Measurements from ENCODE around the gene OR52N5. TPM values are rescaled to one million over a fixed set of nuclear protein-coding genes. Genes with fewer than 3 reads are reported as not detected.
A peak's percentile ranks its signal among the peaks of the same experiment; 100 is the strongest.

OR52N5 gene
- total RNA-seq: not detected in 2 replicates

DNA sequence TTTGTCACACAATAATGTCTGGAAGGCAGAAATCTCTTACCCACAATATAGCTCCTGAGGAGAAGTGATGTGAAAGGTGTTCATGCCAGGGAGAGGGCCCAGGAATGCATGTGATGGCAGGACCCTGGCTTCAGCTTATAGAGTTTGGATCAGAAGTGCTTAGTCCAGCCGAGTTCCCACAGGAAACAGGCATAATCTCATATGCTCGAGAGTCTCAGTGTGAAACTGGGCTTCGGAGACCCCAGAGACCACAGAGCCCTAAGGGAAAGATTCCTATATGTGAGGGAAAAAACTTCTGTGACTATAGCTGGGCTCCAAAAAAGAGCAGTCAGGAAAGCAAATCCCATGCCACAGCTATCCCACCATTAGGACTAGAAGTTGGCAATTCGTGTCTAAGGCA, at the start of gene OR52N5:
OR52N5 (minus strand) TSS at position 101 of the 400 bp plus-strand sequence. CDS start 4,721 bp downstream, outside the sequence.
- intact Hi-C loops (cut with micrococcal nuclease): no loop called here
- Mint-ChIP-seq H3K9me3 (no peaks in the 10 kb centered on the region), H3K27me3 (ENCODE audit: low read depth) (peaks cover under 1% of the 10 kb centered on the region), H3K4me1 (ENCODE audit: low read depth) (no peaks in the 10 kb centered on the region), H3K4me3 (ENCODE audit: low read depth) (no peak within 1 kb of the TSS), H3K36me3 (ENCODE audit: low read depth) (no peaks in the 10 kb centered on the region), H3K27ac (no peak within 1 kb of the TSS)
- no peak for DNase-seq (ENCODE audit: low spot score)

DNA sequence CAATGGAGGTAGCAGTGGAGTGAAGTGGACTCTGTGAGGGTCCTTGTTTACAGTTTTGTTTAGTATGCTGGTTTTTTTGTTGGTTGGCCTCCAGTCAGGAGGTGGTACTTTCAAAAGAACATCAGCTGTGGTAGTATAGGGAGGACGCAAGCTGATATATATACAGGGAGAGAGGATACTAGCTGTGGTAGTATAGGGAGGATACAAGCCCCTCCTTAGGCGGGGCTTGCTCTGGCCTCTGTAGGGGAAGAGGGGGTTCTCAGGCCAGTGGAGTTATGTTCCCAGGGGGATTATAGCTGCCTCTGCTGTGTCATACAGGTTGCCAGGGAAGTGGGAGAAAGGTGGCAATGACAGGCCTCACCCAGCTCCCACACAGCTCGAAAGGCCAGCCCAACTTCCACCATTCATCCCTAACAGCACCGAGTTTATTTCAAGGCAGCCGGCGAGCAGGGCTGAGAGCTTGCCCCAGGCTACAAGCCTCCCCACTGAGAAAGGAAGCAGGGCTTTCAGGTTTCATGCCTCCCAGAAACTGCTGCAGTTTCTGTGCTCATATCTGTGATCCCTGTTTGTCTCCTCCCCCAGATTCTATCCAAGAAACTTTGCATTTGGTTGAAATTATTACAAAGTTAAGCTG, 48.2 kb upstream of the OR52N5 start:
- no peaks in the 10 kb centered on the region for H3K4me1 Mint-ChIP-seq (ENCODE audit: low read depth)
- H3K4me3 Mint-ChIP-seq (ENCODE audit: low read depth): no peak overlapping the region
- intact Hi-C loops (cut with micrococcal nuclease): no loop called here
- no peak overlapping the region for H3K27ac Mint-ChIP-seq
- no peak for DNase-seq (ENCODE audit: low spot score)
- H3K36me3 Mint-ChIP-seq (ENCODE audit: low read depth): no peaks in the 10 kb centered on the region
- no peaks in the 10 kb centered on the region for H3K27me3 Mint-ChIP-seq (ENCODE audit: low read depth)
- no peaks in the 10 kb centered on the region for H3K9me3 Mint-ChIP-seq

DNA sequence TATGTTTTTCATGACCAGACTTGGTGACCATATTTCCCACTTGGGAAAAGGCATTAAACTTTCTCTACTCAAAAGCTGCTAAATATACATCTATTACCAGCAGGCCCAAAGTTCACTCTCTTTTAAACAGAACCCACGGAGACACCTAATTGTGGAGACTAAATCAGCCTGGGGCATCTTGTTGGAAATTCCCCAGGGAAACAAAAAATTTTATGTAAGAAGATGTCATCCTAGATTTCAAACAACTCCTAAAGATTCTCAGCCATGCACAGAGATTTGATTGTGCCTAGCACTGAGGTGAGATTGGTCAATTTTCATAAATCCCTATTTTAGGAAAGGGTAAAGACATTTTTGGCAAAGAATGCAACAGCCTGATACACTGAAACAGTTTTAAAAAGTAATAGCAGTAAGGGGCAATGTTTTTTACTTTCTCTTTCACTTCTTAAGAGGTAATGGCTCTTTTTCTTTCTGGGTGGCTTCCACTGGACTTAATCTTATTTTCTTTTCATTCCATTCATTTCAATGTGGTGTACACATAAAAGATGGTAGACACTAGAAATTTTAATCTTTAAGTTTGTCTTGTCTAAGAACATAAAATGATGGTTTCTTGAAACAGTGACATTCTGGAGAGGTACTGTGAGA, 35.2 kb upstream of the OR52N5 start:
- intact Hi-C loops (cut with micrococcal nuclease): no loop called here
- H3K4me1 Mint-ChIP-seq (ENCODE audit: low read depth): peaks cover 8% of the 10 kb centered on the region
- H3K27ac Mint-ChIP-seq: peak overlapping the region; percentile 29
- no peak for DNase-seq (ENCODE audit: low spot score)
- H3K36me3 Mint-ChIP-seq (ENCODE audit: low read depth): no peaks in the 10 kb centered on the region
- no peaks in the 10 kb centered on the region for H3K9me3 Mint-ChIP-seq
- peaks cover 5% of the 10 kb centered on the region for H3K27me3 Mint-ChIP-seq (ENCODE audit: low read depth)
- peak overlapping the region; percentile 34 for H3K4me3 Mint-ChIP-seq (ENCODE audit: low read depth)

GRCh38 chr11:5815534-5815933, 32.4 kb upstream of the OR52N5 start:
- H3K4me3 Mint-ChIP-seq (ENCODE audit: low read depth): no peak overlapping the region
- no peak overlapping the region for H3K27ac Mint-ChIP-seq
- no peaks in the 10 kb centered on the region for H3K36me3 Mint-ChIP-seq (ENCODE audit: low read depth)
- H3K9me3 Mint-ChIP-seq: no peaks in the 10 kb centered on the region
- H3K4me1 Mint-ChIP-seq (ENCODE audit: low read depth): peaks cover 8% of the 10 kb centered on the region
- DNase-seq (ENCODE audit: low spot score): no peak
- intact Hi-C loops (cut with micrococcal nuclease): no loop called here
- H3K27me3 Mint-ChIP-seq (ENCODE audit: low read depth): peaks cover 12% of the 10 kb centered on the region

DNA sequence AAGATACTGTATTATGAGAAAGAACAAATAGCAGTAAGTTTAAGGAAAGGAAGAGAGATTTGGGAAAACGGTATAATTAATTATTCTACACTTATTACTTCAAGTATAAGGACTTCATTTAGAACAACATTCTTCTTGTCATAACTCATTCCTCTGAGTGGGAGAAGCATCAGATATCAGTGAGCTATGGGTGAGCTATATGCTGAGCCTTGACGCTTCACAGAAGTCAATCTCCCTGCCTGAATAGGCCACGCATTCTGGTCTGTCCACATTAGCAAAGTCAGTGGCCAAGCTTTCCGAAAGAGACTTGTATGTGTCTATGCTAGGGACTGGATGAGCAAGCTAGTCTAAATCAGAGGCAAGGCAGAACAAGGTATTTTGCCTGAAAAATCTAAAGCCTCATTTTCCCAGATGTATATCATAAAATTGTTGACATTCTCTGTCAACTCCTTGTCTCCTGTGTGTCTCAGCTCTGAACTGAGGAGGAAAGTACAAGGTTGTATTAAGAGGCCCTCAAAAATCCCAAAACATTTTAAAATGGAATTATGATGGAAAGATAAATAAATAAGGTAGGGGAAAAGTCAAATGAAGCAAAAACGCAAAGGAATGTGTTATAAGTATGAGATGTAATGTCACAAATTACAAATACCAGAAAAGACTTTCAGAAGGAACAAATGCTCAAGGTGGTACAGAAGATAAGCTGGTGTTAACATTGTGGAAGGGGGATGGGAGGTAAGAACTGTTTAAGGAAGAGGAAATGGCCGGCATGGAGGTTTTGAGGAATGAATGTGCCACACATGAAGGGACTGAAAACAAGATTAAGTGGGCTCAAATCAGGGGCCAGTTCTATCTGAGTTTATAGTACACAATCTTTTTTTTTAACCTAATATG, 27.0 kb upstream of the OR52N5 start:
- intact Hi-C loops (cut with micrococcal nuclease): loop anchor here (2.0 to 5.0 kb wide), 3 partner anchors 125 to 688 kb away; partner anchors contain the start of gene TRIM5
- Mint-ChIP-seq H3K36me3 (ENCODE audit: low read depth) (no peaks in the 10 kb centered on the region), H3K4me1 (ENCODE audit: low read depth) (peaks cover 12% of the 10 kb centered on the region), H3K9me3 (no peaks in the 10 kb centered on the region), H3K27me3 (ENCODE audit: low read depth) (peaks cover 21% of the 10 kb centered on the region), H3K4me3 (ENCODE audit: low read depth) (no peak overlapping the region), H3K27ac (no peak overlapping the region)
- DNase-seq (ENCODE audit: low spot score): no peak

- peaks cover 12% of the 10 kb centered on the region for H3K4me1 Mint-ChIP-seq (ENCODE audit: low read depth)
- DNase-seq (ENCODE audit: low spot score): no peak
- peak overlapping the region; percentile 84 for H3K4me3 Mint-ChIP-seq (ENCODE audit: low read depth)
These were observed 26.0 kb upstream of the OR52N5 start for GRCh38 chr11:5809122-5809519.

GRCh38 chr11:5808500-5809121, 25.5 kb upstream of the OR52N5 start, which contains the start of gene OR52N2:
Gene OR52N2 (plus strand): TSS chr11:5808924. CDS start chr11:5820336, 11,412 bp downstream.
- intact Hi-C loops (cut with micrococcal nuclease): loop anchor here (1.0 to 5.0 kb wide), 5 partner anchors 124 to 686 kb away; partner anchors contain the start of gene TRIM5
- H3K4me3 Mint-ChIP-seq (ENCODE audit: low read depth): peak within 1 kb of the TSS; percentile 84
- peaks cover 12% of the 10 kb centered on the region for H3K4me1 Mint-ChIP-seq (ENCODE audit: low read depth)
- peak; percentile 53 for DNase-seq (ENCODE audit: low spot score)
- H3K36me3 Mint-ChIP-seq (ENCODE audit: low read depth): no peaks in the 10 kb centered on the region
- no peak within 1 kb of the TSS for H3K27ac Mint-ChIP-seq
- peaks cover 20% of the 10 kb centered on the region for H3K27me3 Mint-ChIP-seq (ENCODE audit: low read depth)
- peaks cover under 1% of the 10 kb centered on the region for H3K9me3 Mint-ChIP-seq

More at GRCh38 chr11:5809122-5809519, 26.0 kb upstream of the OR52N5 start:
- Mint-ChIP-seq H3K27ac (no peak overlapping the region), H3K9me3 (no peaks in the 10 kb centered on the region), H3K36me3 (ENCODE audit: low read depth) (no peaks in the 10 kb centered on the region), H3K27me3 (ENCODE audit: low read depth) (peaks cover 19% of the 10 kb centered on the region)
- intact Hi-C loops (cut with micrococcal nuclease): loop anchor here (2.0 to 5.0 kb wide), 3 partner anchors 124 to 687 kb away; partner anchors contain the start of gene TRIM5

- Mint-ChIP-seq H3K27ac (no peak overlapping the region), H3K36me3 (ENCODE audit: low read depth) (no peaks in the 10 kb centered on the region), H3K4me1 (ENCODE audit: low read depth) (peaks cover 12% of the 10 kb centered on the region), H3K27me3 (ENCODE audit: low read depth) (peaks cover 22% of the 10 kb centered on the region), H3K4me3 (ENCODE audit: low read depth) (no peak overlapping the region), H3K9me3 (peaks cover 7% of the 10 kb centered on the region)
- intact Hi-C loops (cut with micrococcal nuclease): loop anchor here (5.0 kb wide), 2 partner anchors 545 to 685 kb away; no protein-coding TSS in a partner anchor
- DNase-seq (ENCODE audit: low spot score): no peak
These were observed 24.4 kb upstream of the OR52N5 start for GRCh38 chr11:5807580-5807979.

DNA sequence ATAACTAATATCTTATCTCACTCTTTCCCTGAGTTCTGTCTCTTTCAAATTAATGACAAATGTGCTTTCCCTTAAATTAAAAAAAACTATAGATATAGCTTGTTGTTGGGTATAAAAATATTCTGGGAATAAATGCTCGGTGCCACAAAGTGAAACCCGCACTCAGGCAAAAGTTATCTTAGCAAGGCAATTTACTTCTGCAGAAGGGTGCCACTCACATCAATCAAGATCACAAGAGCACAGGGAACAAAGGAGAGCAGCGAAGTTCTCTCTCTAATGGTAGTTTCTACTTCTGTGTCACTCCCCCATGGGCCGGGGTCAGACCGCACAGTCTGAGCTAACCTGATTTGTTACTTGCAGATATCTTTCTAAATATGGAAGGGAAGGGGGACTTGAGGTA, 20.8 kb upstream of the OR52N5 start:
- H3K9me3 Mint-ChIP-seq: peaks cover 7% of the 10 kb centered on the region
- H3K27me3 Mint-ChIP-seq (ENCODE audit: low read depth): peaks cover 11% of the 10 kb centered on the region
- intact Hi-C loops (cut with micrococcal nuclease): no loop called here
- no peak overlapping the region for H3K27ac Mint-ChIP-seq
- DNase-seq (ENCODE audit: low spot score): no peak
- peaks cover 8% of the 10 kb centered on the region for H3K4me1 Mint-ChIP-seq (ENCODE audit: low read depth)
- H3K4me3 Mint-ChIP-seq (ENCODE audit: low read depth): no peak overlapping the region
- no peaks in the 10 kb centered on the region for H3K36me3 Mint-ChIP-seq (ENCODE audit: low read depth)

DNA sequence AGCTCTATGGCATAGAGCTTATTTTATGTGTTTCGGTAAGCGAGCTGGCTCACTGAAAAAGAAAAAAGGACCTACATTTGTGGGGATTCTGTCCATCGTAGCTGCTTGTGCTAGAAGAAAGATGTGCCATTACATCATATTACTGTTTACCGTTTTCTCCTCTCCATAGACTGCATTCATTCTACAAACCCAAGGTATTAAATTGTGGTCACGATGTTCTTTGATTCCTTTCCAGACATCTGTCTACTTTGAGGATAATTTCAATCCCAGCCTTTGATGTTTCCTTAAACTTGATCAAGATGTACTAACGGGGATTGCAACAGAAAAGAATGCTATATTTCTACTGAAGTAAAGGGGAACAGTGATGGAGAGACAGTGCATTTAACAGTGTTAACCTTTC, 13.4 kb upstream of the OR52N5 start:
- peaks cover 2% of the 10 kb centered on the region for H3K27me3 Mint-ChIP-seq (ENCODE audit: low read depth)
- intact Hi-C loops (cut with micrococcal nuclease): no loop called here
- H3K4me1 Mint-ChIP-seq (ENCODE audit: low read depth): no peaks in the 10 kb centered on the region
- H3K9me3 Mint-ChIP-seq: no peaks in the 10 kb centered on the region
- no peak overlapping the region for H3K27ac Mint-ChIP-seq
- H3K4me3 Mint-ChIP-seq (ENCODE audit: low read depth): no peak overlapping the region
- H3K36me3 Mint-ChIP-seq (ENCODE audit: low read depth): no peaks in the 10 kb centered on the region
- no peak for DNase-seq (ENCODE audit: low spot score)

DNA sequence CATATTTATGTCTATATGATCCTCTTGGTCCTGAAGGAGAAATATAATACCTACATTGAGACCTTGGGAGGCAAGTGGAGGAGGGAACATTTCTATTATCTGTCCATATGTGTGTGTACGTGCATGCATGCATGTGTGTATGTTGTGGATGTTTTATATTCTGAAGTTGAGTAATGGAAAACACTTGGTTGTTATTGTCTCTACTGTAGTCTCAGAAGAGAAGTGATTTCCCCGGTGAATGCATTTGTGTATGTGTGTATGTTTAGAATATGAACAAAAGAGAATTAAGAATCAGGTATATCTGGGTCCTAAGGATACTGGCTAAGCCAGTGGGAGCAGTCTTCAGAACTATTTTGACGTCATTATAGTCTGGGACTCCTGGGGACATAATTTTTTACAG, 8.0 kb upstream of the OR52N5 start, which contains the start of gene OR52N1:
OR52N1 (minus strand) TSS at position 101 of the 400 bp plus-strand sequence. CDS start 2,449 bp downstream, outside the sequence.
- H3K4me3 Mint-ChIP-seq (ENCODE audit: low read depth): no peak within 1 kb of the TSS
- intact Hi-C loops (cut with micrococcal nuclease): no loop called here

GRCh38 chr11:5767056-5767455, 16.1 kb downstream of the OR52N5 start:
- Mint-ChIP-seq H3K4me3 (ENCODE audit: low read depth) (no peak overlapping the region), H3K27me3 (ENCODE audit: low read depth) (no peaks in the 10 kb centered on the region), H3K27ac (no peak overlapping the region), H3K4me1 (ENCODE audit: low read depth) (no peaks in the 10 kb centered on the region), H3K9me3 (no peaks in the 10 kb centered on the region), H3K36me3 (ENCODE audit: low read depth) (no peaks in the 10 kb centered on the region)
- intact Hi-C loops (cut with micrococcal nuclease): no loop called here
- no peak for DNase-seq (ENCODE audit: low spot score)

More for the DNA sequence above, 8.0 kb upstream of the OR52N5 start, which contains the start of gene OR52N1:
- Mint-ChIP-seq H3K9me3 (no peaks in the 10 kb centered on the region), H3K27me3 (ENCODE audit: low read depth) (peaks cover 2% of the 10 kb centered on the region), H3K36me3 (ENCODE audit: low read depth) (no peaks in the 10 kb centered on the region), H3K4me1 (ENCODE audit: low read depth) (no peaks in the 10 kb centered on the region), H3K27ac (no peak within 1 kb of the TSS)
- DNase-seq (ENCODE audit: low spot score): no peak

All from activated T-helper 2 cell treated with anti-CD3 and anti-CD28 coated beads, Interferon-gamma antibody, Interleukin-2, Interleukin-4, amounts not matched to agents 10 μg/mL and 5 μg/mL and 100 μg/mL, durations not matched to agents 14 hours and 24 hours and 36 hours (primary cell).